GM18505 (cell line): ENCODE results near the gene HPCAL1.

Experiments
- ATAC-seq: cut with Tn5 transposase; IDR thresholded peaks from one replicate; pipeline ENCODE4 v1.9.1; 2021; ENCODE audit not compliant: unreplicated experiment
- POLR2A ChIP-seq: IDR thresholded peaks from 4 replicates; pipeline ENCODE4 v1.6.1; 2011; ENCODE audit warnings: borderline replicate concordance; ENCODE audit not compliant: insufficient read depth, insufficient read length; ENCODE audit errors: extremely low read depth

HPCAL1 gene

DNA sequence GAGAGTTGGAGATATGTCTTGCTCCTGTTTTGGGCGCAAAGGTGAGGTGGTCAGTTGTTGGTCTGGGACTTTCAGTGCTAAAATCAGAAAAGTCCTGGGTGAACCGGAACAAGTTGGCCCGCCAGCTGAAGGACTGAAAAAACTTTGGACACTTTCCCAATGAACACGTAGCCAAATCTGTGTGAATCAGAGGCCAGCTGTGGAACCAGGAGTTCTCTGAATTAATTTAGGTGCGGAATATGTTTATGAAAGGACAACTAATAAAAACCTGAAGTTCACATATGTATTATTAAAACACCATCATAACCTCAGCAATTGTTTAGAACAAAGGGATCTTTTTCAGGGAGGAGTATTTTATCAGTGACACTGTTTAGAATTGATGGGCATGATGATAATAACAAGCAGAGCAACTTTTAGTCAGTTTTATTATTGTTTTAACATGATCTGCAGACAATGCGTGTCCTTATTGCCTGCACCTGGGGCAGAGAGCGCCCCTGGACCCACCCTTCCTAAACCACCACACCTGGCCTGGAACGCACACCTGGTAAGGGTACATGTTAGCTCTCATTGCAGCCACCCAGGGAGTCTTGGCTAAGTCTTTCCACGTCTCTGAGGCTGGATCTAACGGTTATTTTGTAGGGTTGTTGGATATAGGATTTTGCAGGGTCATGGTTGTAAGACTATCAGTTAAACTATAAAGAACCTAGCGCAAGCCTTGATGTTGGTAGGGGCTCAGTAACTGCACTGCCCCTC lies 155.3 kb downstream of the HPCAL1 start:
- no peak for ATAC-seq
- no peak for TF ChIP-seq POLR2A

GRCh38 chr2:10460366-10460796 lies 157.7 kb downstream of the HPCAL1 start:
- no peak for ATAC-seq
- no peak for TF ChIP-seq POLR2A

GRCh38 chr2:10462178-10463083 lies 159.7 kb downstream of the HPCAL1 start:
- ATAC-seq = no peak
- TF ChIP-seq POLR2A = no peak

- no peak for TF ChIP-seq POLR2A
- ATAC-seq = no peak
Measured at GRCh38 chr2:10465910-10466309, 163.2 kb downstream of the HPCAL1 start.

DNA sequence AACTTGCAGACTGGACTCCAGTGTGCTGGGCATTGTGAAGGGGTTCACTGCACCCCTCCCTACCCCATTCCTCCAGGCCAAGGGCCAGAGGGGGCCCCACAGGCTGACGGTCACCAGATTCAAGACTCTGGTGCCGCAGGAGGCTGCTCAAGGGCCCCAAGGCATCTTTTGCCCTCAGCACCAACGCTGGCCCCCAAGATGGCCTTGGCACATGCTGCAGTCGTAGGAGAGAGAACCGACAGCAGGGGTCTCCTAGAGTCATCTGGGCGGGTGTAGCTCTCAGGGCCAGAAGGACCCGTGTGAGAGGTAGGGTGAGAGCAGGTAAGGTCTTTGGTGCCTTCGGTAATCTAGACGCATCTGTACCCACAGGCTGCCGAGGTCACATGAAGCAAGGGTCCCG lies 164.1 kb downstream of the HPCAL1 start:
- ATAC-seq = no peak
- no peak for TF ChIP-seq POLR2A

DNA sequence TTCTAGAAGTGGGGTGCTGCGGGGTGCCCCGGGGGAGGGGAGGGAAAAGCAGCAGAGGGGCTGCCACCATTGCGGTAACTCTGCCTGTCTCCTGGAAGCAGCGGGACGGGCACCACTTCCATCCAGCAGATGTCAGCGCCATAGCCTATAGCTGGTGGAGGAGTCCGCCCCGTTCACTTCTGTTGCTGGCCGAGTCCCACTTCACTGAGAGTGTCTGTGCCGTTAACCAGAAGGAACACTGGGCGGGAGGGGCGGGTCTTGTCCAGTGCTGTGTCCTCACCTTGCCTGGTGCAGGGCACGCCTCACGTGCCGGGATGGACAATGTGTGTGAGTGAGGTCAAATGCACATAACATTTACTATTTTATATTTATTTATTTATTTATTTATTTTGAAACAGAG lies 164.7 kb downstream of the HPCAL1 start:
- TF ChIP-seq POLR2A = no peak
- ATAC-seq = no peak

DNA sequence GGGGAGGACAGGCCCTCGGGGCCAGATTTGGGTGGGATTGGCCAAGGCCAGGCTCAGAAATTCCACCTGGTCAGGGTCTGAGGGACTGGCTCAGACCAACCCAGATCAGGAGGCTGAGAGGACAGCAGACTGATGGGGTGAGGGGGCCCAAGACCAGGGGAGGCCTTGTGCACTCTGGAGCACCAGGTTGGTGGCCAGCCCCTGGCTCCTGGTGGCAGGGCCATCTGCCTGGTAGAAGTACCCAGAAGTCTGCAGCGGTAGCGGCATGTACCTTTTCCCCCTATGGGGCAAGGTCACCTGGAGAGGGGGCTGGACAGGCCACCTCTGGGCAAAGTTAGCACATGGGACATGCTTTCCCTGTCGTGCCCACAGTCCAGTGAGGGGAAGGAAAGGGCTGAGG lies 166.6 kb downstream of the HPCAL1 start:
- ATAC-seq = no peak

GRCh38 chr2:10469955-10470608 lies 167.4 kb downstream of the HPCAL1 start:
- no peak for ATAC-seq
- TF ChIP-seq POLR2A = no peak

More for the DNA sequence above, 166.6 kb downstream of the HPCAL1 start:
- TF ChIP-seq POLR2A = no peak

DNA sequence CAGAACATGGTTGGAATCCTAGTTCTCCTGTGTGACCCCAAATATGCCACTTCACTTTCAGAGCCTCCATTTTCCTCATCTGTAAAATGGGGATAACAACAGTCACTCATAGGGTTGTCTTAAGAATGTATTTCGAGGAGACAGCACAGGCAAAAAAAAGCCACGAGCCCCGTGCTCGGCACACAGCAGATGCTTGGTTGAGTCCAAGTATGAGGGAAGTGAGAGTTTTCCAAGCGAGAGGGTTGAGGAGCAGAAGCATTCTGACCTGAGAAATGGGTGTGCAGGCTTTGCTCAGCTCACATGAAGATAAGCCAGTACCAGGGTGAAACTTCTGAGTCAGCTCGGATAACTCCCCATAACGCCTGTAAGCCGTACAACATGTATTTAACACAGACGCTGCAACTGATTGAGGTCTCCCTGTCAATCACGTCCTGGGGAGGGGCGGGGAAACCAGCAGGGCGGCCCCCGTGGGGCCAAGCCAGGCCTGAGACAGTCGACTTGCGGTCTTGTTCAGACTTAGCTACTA lies 168.4 kb downstream of the HPCAL1 start:
- TF ChIP-seq POLR2A = no peak
- no peak for ATAC-seq

GRCh38 chr2:10471955-10472354 lies 169.3 kb downstream of the HPCAL1 start:
- no peak for TF ChIP-seq POLR2A
- ATAC-seq = no peak

GRCh38 chr2:10473121-10473756 lies 170.5 kb downstream of the HPCAL1 start:
- no peak for TF ChIP-seq POLR2A
- no peak for ATAC-seq

- TF ChIP-seq POLR2A = no peak
- ATAC-seq = no peak
Measured at GRCh38 chr2:10475221-10475722, 172.6 kb downstream of the HPCAL1 start.
